ENCODE results near the gene ARHGAP22.

Gene ARHGAP22

GRCh38 chr10:48556065-48556464, 48.8 kb downstream of the ARHGAP22 start:
- in situ Hi-C loops (cut with MboI; ENCODE audit: low sequenced_read_pairs) = loop anchor here (10.0 kb wide), 1 partner anchor 959 kb away; no protein-coding TSS in a partner anchor

GRCh38 chr10:48555310-48556042, 49.4 kb downstream of the ARHGAP22 start:
- in situ Hi-C loops (cut with MboI; ENCODE audit: low sequenced_read_pairs) = loop anchor here (10.0 kb wide), 1 partner anchor 959 kb away; no protein-coding TSS in a partner anchor

GRCh38 chr10:48554656-48555055, 50.2 kb downstream of the ARHGAP22 start:
- in situ Hi-C loops (cut with MboI; ENCODE audit: low sequenced_read_pairs) = loop anchor here (5.0 to 10.0 kb wide), 2 partner anchors 103 to 960 kb away; no protein-coding TSS in a partner anchor

GRCh38 chr10:48554246-48554645, 50.6 kb downstream of the ARHGAP22 start:
- in situ Hi-C loops (cut with MboI; ENCODE audit: low sequenced_read_pairs) = loop anchor here (5.0 to 10.0 kb wide), 2 partner anchors 103 to 961 kb away; no protein-coding TSS in a partner anchor

- in situ Hi-C loops (cut with MboI; ENCODE audit: low sequenced_read_pairs) = loop anchor here (5.0 to 10.0 kb wide), 2 partner anchors 104 to 962 kb away; no protein-coding TSS in a partner anchor
These were observed 51.8 kb downstream of the ARHGAP22 start for GRCh38 chr10:48552946-48553564.

GRCh38 chr10:48551861-48552591, 52.8 kb downstream of the ARHGAP22 start:
- in situ Hi-C loops (cut with MboI; ENCODE audit: low sequenced_read_pairs) = loop anchor here (5.0 to 10.0 kb wide), 2 partner anchors 105 to 963 kb away; no protein-coding TSS in a partner anchor

GRCh38 chr10:48550977-48551376, 53.9 kb downstream of the ARHGAP22 start:
- in situ Hi-C loops (cut with MboI; ENCODE audit: low sequenced_read_pairs) = loop anchor here (5.0 to 10.0 kb wide), 2 partner anchors 106 to 964 kb away; no protein-coding TSS in a partner anchor

- in situ Hi-C loops (cut with MboI; ENCODE audit: low sequenced_read_pairs) = loop anchor here (5.0 to 10.0 kb wide), 2 partner anchors 107 to 965 kb away; no protein-coding TSS in a partner anchor
These were observed 54.7 kb downstream of the ARHGAP22 start for GRCh38 chr10:48550071-48550691.

- in situ Hi-C loops (cut with MboI; ENCODE audit: low sequenced_read_pairs) = loop anchor here (25.0 kb wide), 1 partner anchor 613 kb away; no protein-coding TSS in a partner anchor
These were observed 55.6 kb downstream of the ARHGAP22 start for GRCh38 chr10:48549236-48549635.

- in situ Hi-C loops (cut with MboI; ENCODE audit: low sequenced_read_pairs) = loop anchor here (25.0 kb wide), 1 partner anchor 614 kb away; no protein-coding TSS in a partner anchor
These were observed 56.2 kb downstream of the ARHGAP22 start for GRCh38 chr10:48548531-48549135.

- in situ Hi-C loops (cut with MboI; ENCODE audit: low sequenced_read_pairs) = loop anchor here (25.0 kb wide), 1 partner anchor 614 kb away; no protein-coding TSS in a partner anchor
These were observed 56.9 kb downstream of the ARHGAP22 start for GRCh38 chr10:48547981-48548380.

GRCh38 chr10:48547061-48547895, 57.6 kb downstream of the ARHGAP22 start:
- in situ Hi-C loops (cut with MboI; ENCODE audit: low sequenced_read_pairs) = loop anchor here (25.0 kb wide), 1 partner anchor 615 kb away; no protein-coding TSS in a partner anchor

GRCh38 chr10:48545462-48546145, 59.3 kb downstream of the ARHGAP22 start:
- in situ Hi-C loops (cut with MboI; ENCODE audit: low sequenced_read_pairs) = loop anchor here (25.0 kb wide), 1 partner anchor 617 kb away; no protein-coding TSS in a partner anchor

- in situ Hi-C loops (cut with MboI; ENCODE audit: low sequenced_read_pairs) = loop anchor here (25.0 kb wide), 1 partner anchor 619 kb away; no protein-coding TSS in a partner anchor
These were observed 61.6 kb downstream of the ARHGAP22 start for GRCh38 chr10:48543182-48543844.

GRCh38 chr10:48542471-48543181, 62.2 kb downstream of the ARHGAP22 start:
- in situ Hi-C loops (cut with MboI; ENCODE audit: low sequenced_read_pairs) = loop anchor here (25.0 kb wide), 1 partner anchor 620 kb away; no protein-coding TSS in a partner anchor

- in situ Hi-C loops (cut with MboI; ENCODE audit: low sequenced_read_pairs) = loop anchor here (25.0 kb wide), 1 partner anchor 621 kb away; no protein-coding TSS in a partner anchor
These were observed 63.6 kb downstream of the ARHGAP22 start for GRCh38 chr10:48541144-48541795.

Data from HL-60/S4 (cell line).